Esophagus mucosa (tissue), 1 donor: Measurements from ENCODE around the gene BCAR3. TPM values are rescaled to one million over a fixed set of nuclear protein-coding genes. Genes with fewer than 3 reads are reported as not detected.
A peak's percentile ranks its signal among the peaks of the same experiment; 100 is the strongest.
"Not testable (repeated sequence)": the region's sequence is repeated elsewhere in the genome, so short reads cannot be mapped to it uniquely, and the experiment has no call there.

ENCODE experiments used
- ATAC-seq: fragments of 200-7000 bp; cut with Tn5 transposase; one replicate; pipeline ENCODE4 v1.9.1; 2020
- total RNA-seq: library from RNA; stranded (reverse); gene quantifications from one replicate; pipeline ENCODE4 v1.2.4, GENCODE V29; 2023
- donor health status: DM: yes; HTN: yes; CAD: no.

Gene BCAR3
- total RNA-seq, 1 donor from 2014 or later, result 5.7 TPM

- no peak for ATAC-seq
Observed at GRCh38 chr1:93705892-93706500, 24.4 kb upstream of the BCAR3 start.

GRCh38 chr1:93704052-93704451 is 22.4 kb upstream of the BCAR3 start:
- no peak for ATAC-seq

- no peak for ATAC-seq
Observed at GRCh38 chr1:93703643-93704042, 22.0 kb upstream of the BCAR3 start.

GRCh38 chr1:93702828-93703183 is 21.2 kb upstream of the BCAR3 start:
- ATAC-seq, result no peak

GRCh38 chr1:93702111-93702827 is 20.6 kb upstream of the BCAR3 start:
- ATAC-seq, result no peak

GRCh38 chr1:93701629-93702028 is 20.0 kb upstream of the BCAR3 start:
- ATAC-seq, result peak; percentile 95

GRCh38 chr1:93700532-93701469 is 19.2 kb upstream of the BCAR3 start:
- ATAC-seq, result no peak

GRCh38 chr1:93699503-93700168 is 18.0 kb upstream of the BCAR3 start:
- ATAC-seq, result no peak

GRCh38 chr1:93699049-93699384 is 17.4 kb upstream of the BCAR3 start:
- ATAC-seq, result no peak

- no peak for ATAC-seq
Observed at GRCh38 chr1:93698329-93699048, 16.9 kb upstream of the BCAR3 start.

GRCh38 chr1:93697566-93697965 is 15.9 kb upstream of the BCAR3 start:
- ATAC-seq, result not testable (repeated sequence)

- ATAC-seq, result no peak
Observed at GRCh38 chr1:93695411-93696005, 13.9 kb upstream of the BCAR3 start.

- no peak for ATAC-seq
Observed at GRCh38 chr1:93694819-93695218, 13.2 kb upstream of the BCAR3 start.

- peak; percentile 20 for ATAC-seq
Observed at GRCh38 chr1:93694039-93694438, 12.4 kb upstream of the BCAR3 start.

- peak; percentile 92 for ATAC-seq
Observed at GRCh38 chr1:93692983-93693591, 11.4 kb upstream of the BCAR3 start.

GRCh38 chr1:93692451-93692861 is 10.8 kb upstream of the BCAR3 start:
- peak; percentile 14 for ATAC-seq

- no peak for ATAC-seq
Observed at GRCh38 chr1:93692026-93692425, 10.4 kb upstream of the BCAR3 start.

- no peak for ATAC-seq
Observed at GRCh38 chr1:93690921-93691789, 9.5 kb upstream of the BCAR3 start.

- ATAC-seq, result no peak
Observed at GRCh38 chr1:93690341-93690740, 8.7 kb upstream of the BCAR3 start.

GRCh38 chr1:93689521-93690223 is 8.0 kb upstream of the BCAR3 start:
- no peak for ATAC-seq
